ENCODE results near the gene MAP1LC3C.

DNA sequence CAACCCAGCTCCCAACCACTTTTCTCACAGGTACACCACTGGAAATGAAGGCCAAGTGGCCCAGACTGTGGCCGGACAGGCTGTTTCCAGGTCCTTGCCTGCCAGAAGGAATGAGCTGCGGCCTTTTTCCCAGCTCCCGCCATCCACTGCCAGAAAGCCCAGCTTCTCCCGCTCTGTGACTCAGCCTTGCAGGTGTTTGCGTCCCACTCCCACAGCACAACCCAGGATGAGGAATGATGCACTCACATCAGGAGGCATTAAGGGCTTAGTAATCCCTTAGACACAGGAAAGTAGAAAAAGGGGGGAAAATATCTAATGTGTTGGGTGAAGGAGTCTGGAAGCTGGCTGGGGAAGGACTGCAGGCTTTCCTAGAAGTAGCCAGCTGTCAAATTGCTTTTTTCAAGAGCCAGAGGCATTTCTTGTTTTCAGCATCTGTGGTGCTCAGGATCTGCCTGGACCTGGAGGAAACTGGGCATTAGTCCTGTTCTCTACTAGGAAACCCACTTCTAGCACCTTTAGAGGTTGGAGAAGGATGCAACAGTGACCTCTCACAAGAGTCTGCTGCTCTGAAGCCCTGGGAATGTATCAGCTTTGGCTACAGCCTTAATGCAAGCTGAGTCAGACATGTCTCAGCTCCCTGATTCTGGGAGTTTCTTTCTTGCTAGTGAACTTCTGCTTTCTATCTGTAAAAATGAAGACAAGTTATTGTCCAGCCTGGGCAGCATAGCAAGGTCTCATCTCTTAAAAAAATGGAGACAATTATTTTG, 13.2 kb upstream of the MAP1LC3C start:
- TF ChIP-seq, protein P1, sequence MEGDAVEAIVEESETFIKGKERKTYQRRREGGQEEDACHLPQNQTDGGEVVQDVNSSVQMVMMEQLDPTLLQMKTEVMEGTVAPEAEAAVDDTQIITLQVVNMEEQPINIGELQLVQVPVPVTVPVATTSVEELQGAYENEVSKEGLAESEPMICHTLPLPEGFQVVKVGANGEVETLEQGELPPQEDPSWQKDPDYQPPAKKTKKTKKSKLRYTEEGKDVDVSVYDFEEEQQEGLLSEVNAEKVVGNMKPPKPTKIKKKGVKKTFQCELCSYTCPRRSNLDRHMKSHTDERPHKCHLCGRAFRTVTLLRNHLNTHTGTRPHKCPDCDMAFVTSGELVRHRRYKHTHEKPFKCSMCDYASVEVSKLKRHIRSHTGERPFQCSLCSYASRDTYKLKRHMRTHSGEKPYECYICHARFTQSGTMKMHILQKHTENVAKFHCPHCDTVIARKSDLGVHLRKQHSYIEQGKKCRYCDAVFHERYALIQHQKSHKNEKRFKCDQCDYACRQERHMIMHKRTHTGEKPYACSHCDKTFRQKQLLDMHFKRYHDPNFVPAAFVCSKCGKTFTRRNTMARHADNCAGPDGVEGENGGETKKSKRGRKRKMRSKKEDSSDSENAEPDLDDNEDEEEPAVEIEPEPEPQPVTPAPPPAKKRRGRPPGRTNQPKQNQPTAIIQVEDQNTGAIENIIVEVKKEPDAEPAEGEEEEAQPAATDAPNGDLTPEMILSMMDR (IDR thresholded peaks at IDR 0.05), result no peak
- no peak for TF ChIP-seq POLR2A (IDR thresholded peaks at IDR 0.05)

Data from body of pancreas (tissue), 4 donors.